Measurements from ENCODE around the gene GLMP.
A peak's percentile ranks its signal among the peaks of the same experiment; 100 is the strongest.

The GLMP gene

DNA sequence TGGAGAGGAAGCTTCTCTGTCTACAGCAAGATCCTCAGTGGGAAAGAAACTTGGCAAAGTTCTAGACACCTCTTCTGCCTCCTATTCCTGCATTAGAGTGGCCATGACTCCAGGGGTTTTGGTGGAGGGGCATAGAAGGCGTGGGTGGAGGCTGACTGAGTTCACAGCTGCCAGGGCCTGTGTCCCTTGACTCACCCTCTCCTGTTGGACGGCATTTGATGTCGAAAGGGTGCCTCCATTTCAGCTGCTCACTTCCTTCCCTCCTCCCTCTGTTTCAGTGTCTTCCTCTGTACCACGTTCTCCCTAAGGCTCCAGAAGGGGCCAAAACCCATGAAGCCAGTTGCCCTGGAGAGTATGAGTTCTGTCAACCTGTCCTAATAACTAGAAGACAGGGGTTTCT lies 10.7 kb downstream of the GLMP start:
- no peak for DNase-seq

DNA sequence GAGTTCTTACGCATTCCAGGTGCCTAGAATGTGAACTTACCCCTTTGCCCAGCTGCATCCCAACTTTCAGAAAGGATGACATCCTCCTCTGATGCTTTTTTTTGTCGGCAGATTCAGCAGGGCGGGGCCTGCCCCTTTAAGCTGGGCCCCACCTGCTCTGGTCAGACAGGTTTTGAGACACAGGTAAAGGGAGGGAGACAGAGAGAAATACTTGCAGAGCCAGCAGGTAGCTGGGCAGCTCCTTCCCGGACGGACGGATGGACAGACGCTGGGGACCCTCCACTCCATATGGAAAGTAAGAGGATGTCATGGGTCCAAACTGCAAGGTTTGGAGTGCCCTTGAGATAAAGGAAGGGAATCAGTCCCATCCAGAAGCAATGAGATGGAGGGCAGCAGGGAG lies 11.4 kb downstream of the GLMP start, which contains the start of gene TMEM79:
TSS of gene TMEM79 (plus strand) at position 214 of the 400 bp plus-strand sequence. CDS start 902 bp downstream, outside the sequence.
- DNase-seq, result no peak

DNA sequence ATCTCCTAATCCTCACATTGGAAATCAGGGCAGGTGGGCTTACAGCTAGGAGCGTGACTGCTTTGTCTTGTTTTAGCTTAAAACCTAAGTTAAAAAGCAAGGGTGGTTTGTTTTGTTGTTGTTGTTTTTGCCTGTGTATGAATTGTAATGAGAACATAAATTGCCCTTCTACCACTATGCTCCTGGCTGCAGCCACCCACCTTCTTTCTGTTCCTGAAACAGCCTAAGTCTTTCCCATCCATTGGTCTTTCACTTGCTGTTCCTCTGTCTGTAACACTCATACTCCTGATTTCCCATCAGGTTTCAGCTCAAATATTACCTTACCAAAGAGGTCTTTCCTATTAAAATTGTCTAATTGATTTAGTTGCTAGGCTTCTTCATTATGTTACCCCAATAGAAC lies 12.0 kb downstream of the GLMP start:
- no peak for DNase-seq

DNA sequence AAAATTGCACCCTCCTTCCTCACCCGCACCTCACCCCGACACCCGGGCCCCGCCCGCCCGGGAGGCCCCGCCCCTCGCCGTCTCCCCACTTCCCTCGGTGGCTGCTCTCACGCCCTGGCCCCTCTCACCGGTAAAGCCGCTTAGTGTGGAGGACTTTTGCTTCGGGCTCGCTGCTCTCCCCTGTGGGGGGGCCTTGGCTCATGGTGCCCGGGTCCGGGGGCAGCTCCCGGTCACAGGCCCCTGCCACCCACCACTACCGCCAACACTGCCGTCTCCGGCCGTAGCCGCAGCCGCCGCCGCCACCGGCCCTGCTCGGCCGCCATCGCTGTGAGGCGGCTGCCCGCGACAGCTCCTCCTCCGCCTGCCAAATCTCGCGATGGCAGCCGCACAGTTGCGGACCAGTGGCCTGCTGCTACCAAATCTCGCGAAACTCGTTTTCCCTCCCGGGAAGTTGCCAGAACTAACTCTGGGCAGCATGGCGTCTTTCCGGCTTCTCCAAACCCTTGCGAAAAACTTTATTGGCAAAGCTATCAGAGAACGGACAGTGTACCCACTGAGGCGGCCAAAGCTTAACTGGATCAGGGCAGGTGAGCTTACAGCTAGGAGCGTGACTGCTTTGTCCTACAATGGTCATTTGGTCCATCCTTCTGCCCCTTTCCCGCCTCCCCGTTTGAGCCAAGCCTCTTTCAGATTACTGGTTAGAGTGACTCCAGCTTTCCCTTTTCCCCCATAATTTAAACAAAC lies 12.8 kb downstream of the GLMP start, which contains the start of gene SMG5:
TSS of gene SMG5 (minus strand) at position 347 of the 744 bp plus-strand sequence. CDS start at position 202, 145 bp downstream.
- DNase-seq, result peak; percentile 95

DNA sequence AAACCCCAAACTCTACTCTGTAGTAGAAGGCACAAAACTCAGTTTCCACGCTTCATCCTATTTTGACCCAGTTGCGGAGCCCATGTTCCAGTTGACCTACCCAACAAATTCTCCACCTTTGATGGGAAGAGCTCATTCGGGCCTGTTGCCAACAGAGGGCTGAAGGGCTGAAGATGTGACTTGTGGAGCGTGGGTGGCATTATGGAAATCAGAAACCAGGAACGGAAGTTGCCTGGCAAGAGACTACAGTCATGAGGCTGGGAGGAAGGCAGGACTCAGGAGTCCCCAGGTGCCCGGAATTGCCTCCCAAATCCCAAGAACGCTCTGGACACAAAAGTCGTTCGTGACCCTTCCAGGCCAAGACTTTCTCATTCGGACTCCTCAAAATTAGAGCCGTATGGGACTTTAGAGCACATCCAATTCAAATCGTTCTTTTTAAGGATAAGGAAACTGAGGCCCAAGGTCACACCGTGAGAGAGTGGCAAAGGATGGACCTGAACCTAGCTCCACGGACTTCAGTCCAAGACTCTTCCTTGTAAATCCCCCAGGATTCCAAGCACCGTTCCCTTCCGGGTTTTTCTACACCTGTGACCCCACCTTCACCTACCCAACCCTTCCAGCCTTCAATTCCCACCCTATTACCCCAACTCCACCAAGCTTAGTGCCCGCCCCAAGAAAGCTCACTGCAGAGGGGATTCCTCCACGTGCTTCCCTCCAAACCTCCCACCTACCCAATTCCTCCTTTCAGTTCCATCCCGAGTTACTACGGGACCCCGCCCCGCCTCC lies 13.6 kb downstream of the GLMP start:
- DNase-seq, result no peak

DNA sequence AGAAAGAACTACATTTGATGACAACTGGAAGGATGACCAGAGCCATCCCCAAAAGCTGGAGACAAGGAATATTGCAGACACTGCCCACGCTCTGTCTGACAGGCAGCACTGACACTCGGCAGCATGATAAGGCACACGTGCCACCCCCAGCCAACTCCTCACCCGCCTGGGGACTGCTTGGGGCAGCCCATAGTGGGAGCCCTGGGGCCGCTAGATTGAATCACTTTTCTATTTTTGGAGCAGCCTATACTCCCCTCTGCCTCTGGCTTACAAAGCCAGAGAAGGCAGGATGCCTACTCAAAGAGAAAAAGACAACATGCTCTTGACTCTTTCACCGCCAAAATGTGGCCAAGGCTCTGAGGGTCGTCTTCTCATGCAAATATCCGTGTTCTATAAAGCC lies 14.2 kb downstream of the GLMP start:
- peak; percentile 46 for DNase-seq

DNA sequence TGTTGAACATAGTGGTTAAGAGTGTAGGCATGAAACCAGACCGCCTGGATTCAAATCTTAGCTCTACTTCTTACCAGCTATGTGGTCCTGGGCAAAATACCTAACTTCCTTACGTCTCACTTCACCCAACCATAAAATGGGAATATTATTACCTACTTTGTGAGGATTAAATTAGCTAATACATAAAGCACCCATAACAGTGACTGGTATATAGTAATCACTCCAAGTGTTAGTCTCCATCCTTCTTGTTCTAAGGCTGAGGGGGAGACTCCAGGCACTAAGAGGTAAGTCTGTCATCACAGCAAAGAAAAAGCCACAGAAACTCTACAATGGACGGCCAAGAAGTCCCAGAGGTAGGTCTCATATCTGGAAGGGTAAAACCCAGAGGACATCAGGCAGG lies 15.6 kb downstream of the GLMP start:
- DNase-seq, result no peak

DNA sequence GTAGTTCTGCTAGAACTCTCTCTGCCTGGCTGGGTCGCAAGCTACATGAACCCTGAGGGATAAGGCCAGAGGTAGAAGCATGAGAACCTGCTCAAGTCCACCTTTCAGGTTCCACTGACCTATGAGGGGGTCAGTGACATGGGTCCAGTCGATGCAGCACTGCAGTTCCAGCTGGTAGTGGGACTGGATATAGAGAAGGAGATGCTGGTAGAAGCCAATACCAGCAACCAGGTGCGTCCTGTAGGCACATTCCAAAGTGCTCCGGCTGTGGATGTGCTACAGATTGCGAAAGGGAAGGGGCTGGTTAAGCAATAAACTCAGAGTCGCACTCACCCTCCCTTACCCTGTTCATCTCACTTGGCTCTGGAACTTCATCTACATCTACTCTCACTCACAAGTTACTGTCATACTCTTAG lies 18.5 kb downstream of the GLMP start:
- no peak for DNase-seq

DNA sequence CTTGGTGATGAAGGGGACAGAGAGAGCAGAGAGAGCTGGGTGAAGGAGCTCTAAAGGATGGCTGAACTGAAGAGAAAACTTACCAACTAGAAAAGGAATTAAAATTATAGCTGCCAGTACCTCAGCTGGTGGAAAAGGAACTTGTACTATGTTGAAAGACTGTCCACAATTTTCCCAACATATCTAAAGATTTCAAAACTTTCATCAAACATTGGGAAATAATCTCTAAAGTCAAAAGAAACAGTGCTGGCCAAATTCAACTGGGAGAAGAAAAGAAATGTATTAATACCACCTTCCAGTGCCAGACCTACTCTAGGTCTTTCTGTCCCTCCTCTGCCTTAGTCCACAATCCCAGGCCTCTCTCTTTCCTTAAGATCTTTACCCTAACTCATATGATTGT lies 18.9 kb downstream of the GLMP start:
- DNase-seq, result no peak

DNA sequence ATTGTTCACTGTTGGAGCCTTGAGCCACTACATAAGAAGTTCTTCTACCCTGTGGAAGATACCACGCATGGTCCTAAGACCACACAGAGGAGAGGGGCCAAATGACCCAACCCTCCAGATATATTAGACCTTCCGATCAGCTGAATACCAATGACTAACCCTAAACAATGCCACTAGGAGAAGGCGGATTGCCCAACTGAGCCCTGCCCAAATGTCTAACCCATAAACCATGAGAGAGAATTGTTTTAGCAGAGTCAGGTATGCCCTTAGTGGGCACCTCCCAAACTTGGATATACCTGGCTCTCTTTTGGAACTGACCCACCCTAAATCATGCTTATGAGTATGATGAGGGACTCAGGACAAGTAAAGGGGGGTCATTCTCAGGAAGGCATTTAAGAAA lies 25.2 kb downstream of the GLMP start:
- no peak for DNase-seq

DNA sequence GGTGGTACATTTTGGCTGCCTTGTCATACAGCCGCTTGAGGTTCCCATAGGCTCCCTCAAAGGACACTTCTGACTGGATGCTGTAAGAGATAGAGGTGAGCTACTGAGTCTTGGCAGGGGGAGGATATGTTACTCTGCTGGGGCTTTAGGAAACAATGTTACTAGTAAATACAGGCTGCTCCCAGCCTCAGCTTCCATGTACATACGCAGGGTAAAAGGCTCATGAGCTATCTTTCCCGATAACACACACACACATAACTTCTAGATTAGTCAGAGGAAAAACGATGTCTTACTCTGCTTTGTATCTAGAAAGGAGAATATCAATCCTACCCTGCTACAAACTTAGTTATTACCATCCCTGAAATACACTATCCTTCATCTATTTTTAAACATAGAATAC lies 27.1 kb downstream of the GLMP start:
- no peak for DNase-seq

DNA sequence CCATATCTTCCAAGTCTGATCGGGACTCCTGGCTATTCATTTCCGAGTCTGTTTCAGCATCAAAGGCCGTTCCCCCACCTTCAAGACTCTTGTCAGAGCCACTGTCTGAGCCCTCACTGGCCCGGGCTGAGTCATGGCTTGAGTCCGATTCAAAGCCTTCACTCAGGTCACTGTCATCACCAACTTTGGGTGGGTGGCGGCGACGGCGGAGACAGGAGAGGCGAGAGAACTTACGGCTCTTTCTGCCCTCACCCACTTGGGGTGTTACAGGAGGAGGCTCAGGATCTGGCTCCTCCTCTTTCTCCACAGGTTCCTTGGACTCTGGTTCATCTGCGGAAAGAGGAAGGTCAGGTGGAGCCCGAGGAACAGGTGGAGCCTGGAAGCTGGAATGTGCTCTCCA lies 29.4 kb downstream of the GLMP start:
- no peak for DNase-seq

DNA sequence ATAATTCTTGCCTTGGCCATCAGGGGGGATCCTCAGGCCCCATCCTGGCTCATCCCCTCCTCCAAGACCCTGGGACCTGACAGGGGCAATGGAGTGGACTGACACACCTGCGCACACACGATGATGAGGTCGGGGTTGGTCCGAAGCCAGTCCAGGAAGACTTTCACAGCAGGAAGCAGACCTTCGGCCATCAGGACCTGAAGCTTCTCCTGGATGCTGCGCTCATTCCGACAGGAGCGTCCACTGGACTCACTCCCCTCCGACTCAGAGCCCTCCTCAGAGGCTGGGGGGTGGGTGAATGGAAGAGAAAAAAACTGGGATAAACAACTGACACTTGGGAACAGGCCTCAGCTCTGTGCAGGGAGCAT lies 32.2 kb downstream of the GLMP start:
- DNase-seq, result no peak

DNA sequence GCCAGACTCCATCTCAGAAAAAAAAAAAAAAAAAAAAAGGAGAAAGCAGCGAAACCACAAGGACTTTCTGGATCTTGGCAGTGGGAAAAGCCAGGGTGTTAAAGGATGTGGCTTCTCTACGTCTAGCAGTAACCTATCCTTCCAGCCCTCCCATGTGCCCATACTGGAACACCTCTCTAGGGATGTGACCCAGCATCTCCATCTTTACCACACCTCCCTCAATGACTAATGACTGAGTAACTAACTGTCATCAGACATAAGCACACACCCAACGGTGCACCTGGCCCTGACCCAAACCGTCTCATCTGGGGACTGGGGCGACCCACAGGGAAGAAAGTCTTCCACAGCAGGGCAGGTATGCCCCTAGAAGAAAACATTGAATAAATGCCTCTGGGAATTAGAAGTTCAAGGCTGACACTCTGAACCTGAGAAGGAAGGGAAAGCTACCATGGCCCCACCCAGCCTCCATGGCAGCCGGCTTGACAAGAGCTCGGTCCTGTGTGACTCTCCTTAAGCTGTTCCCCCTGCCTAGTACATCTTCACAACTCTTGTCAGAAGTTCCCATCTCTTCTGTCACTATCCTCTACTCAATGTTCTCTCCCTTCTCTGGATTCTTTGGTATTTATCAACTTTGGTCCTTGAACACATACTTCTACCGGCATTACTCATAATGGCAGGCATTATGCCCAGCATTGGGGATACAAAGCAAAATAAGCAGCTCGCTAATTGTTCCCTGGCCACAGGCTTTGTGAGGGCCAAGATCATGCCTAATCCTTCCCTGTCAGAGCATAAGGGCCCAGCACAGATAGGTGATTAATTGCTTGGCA lies 32.8 kb downstream of the GLMP start:
- DNase-seq, result no peak

DNA sequence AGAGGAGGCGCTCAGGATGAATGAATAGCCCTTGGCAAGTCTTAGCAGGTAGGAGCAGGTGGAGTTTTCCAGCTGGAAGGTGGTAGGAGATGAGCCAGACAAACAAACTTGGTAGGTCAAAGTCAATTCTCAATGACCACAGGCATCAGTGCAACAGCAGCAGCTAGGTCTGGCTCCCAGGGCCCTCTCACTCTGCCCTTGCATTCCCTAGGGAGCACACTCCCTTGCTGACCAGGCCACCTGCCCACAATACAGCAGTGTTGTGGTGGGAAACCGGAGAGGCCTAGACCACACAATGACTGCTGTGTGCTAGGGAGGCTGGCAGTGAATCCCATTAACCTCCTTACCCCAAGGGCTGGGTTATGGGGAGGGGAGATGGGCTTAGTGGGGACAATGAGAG lies 34.6 kb downstream of the GLMP start:
- no peak for DNase-seq

DNA sequence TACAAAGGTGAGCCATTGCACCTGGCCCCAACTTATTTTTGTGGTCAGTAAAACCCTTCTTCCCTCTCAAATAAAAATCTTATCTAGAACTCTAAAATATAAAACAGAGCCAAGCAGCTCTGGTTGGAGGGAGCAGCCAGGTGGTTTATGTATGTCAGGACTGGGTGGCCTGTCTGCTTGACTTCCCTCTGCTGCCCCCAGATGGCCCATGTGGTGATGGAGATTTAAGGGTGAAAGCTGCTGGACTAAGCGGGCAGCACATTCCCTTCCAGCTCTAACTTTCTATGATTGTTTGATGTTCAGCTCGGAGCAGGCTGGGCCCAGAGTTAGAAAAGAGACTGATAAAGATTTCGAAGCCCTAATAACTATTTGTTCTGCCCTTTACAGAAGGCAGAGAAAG lies 35.7 kb downstream of the GLMP start:
- DNase-seq, result no peak

DNA sequence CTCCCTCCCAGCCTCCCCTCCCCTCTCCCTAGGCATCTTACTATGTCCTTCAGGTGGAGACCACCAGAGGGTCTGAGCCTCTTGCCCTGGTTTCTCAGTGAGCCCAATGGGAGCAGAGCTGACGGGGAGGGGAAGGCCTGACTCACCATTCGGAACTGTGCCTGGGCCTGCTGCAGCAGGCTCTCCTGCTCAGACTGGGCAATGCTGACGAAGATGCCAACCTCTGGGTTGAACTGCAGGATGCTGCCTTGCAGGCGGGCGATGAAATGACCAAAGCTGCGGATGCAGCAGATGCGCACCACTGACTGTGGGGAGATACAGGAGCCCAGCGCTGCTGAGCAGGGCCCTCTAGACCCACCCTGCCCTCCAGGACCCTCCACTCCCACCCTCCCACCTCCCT lies 36.6 kb downstream of the GLMP start:
- no peak for DNase-seq

DNA sequence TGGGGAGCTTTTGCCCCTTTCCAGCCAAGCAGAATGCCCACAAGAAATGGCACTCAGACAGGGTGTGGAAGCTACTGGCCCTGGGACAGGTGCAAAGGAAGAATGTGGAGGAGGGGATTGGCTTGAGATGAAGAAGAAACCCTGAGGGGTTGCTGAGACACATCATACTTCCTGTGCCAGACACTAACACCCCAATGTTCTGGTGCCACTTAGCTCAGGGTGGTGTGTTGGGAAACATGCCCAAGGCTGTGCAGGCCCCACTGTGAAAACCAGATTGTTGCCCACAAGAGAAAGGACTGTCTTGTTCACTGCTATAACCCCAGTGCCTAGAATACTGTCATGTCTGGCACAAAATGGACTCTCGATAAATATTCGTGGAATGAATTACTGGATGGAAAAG lies 37.8 kb downstream of the GLMP start:
- DNase-seq, result no peak

DNA sequence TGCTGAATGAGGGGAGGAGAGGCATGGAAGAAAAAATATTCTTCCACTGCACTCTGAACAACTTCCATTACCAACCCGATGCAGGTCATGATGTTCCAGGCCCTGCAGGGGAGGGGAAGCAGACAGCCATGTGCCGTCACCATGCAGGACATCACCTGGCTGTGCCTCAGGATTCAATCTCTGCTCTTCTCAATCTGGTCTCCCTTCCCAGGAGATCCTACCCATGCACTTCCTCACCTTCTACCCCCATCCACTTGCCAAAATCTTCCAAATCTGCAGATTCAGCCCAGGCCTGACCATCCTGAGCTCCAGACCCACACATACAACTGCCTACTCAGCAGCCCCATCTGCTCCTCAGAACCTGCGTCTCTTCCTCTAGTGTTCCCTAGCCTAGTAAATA lies 41.8 kb downstream of the GLMP start:
- DNase-seq, result no peak

DNA sequence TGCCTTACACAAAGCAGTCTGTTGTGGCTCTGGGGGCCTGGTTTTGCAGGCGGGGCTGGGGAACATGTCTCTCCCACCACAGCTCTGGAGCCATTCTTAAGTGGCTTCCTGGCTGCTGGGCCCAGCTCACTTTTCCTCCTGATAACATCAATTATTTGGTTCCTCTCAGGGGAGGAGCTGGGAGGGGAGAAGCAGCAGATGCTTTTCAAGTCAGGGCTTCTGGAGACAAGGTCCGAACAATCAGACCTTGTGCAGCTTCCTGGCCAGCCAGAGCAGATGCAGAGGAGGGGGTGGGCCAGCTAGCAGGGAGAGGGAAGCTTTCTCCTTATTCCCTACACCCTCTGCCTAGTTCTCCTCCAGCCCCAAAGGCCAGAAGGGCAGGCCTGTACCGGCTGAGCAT lies 44.0 kb downstream of the GLMP start:
- DNase-seq, result no peak

DNA sequence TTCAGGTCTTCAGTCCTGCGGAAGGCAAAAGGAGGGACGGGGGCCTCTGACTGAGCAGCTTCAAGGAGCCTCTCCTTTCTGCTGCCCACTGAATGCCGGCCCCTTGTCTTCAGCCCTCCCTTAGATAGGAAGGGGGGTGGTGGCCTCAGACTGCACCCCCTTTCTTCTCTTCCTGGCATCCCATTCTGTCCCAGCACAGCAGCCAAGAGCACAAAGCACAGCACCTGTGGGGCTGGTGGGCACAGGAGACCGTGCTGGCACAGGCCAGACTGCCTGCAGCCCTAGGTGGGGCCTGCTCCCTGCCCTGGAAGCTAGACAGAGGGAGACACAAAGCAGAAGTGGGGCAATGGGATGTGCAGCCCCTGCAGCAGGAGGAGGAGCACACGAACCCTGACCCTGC lies 45.9 kb downstream of the GLMP start:
- DNase-seq, result no peak

DNA sequence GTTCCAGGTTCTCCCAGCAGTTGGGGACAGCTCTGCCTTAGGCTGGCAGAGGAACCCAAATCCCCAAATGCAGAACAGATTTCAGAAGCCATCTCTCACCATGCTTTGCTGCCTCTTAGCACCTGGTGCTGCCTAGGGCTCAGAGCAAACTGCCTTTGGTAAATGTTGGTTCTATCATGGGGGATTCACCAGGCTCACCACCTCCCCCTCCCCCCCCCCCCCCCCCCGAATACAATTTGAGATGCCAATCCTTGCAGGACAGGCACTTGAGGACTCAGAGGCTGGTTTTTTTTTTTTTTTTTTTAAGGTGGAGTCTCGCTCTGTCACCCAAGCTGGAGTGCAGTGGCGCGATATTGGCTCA lies 47.2 kb downstream of the GLMP start:
- DNase-seq, result no peak

DNA sequence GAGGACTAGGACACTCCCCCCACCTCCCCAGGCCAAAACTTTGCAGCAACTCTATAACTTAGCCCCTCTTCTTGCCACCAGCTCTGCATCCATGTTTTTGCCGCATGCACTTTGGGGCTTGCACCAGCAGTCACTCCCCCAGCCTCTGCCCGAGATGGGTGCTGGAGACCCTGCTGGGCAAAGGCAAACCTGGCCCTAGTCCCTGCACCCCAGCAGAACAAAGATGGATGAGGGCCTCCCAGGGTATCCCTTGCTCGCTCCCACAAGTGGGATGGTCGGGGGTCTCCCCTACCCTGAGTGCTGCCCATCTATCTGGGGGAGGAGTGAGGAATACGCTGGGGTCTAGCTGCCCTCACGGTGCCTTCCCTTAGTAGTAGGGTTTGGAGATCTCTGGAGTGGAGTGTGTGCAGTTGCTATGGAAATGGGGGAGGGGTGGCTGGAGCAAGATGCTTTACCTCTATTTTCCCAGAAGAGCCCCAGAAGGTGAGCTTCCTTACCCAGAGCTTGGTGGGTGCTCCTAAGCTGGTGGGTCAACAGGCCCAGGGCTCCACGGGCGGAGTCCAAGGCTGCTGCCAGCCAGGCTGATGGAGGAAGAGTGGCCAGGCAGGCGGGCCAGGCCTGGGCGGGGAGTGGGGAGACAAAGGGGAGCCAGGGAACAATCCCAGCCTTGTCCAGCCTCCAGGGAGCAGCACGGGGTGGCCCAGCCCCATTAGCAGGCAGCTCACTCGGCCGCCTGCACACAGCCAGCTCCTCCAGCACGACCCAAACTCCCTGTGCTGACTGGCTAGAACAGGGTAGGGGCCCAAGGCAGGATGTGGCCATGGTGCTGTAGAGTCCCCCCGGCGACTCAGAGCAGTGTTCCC lies 47.8 kb downstream of the GLMP start, which contains the start of gene PAQR6:
TSS of gene PAQR6 (minus strand) at position 597 of the 863 bp plus-strand sequence. CDS start 1,325 bp downstream, outside the sequence.
- DNase-seq, result no peak

Data from activated CD8-positive, alpha-beta memory T cell treated with anti-CD3 and anti-CD28 coated beads, Interleukin-2, amount 50 U/mL, for 4 hours (primary cell).